Uterus (tissue), 4 donors: Measurements from ENCODE around the gene DPEP2NB. TPM values are rescaled to one million over a fixed set of nuclear protein-coding genes. Genes with fewer than 3 reads are reported as not detected.
A peak's percentile ranks its signal among the peaks of the same experiment; 100 is the strongest.
"Not testable (repeated sequence)": the region's sequence is repeated elsewhere in the genome, so short reads cannot be mapped to it uniquely, and the experiment has no call there.

Experiments used
- DNase-seq, 2 donors: peaks; one replicate each; pipeline ENCODE4 v3.0.0-alpha.2; 2019 to 2020
- H3K27ac ChIP-seq, 2 donors: fragments of 200-600 bp; sonication (generic); 1 replicate in 1 of 2; 2 replicates in 1 of 2; pipeline ENCODE4 v1.5.1; 2016 to 2018
- H3K27me3 ChIP-seq, 2 donors: fragments of 200-600 bp; sonication (generic); one replicate each; pipeline ENCODE4 v1.5.1; 2018 to 2019; ENCODE audit warnings: control low read depth in 1 of 2
- H3K36me3 ChIP-seq, 2 donors: fragments of 200-600 bp; sonication (generic); one replicate each; pipeline ENCODE4 v1.5.1; 2019; ENCODE audit warnings: control low read depth in 1 of 2
- H3K4me1 ChIP-seq, 2 donors: fragments of 200-600 bp; sonication (generic); one replicate each; pipeline ENCODE4 v1.5.1; 2018 to 2019; ENCODE audit warnings: control low read depth in 1 of 2
- H3K4me3 ChIP-seq, 2 donors: fragments of 200-600 bp; sonication (generic); 1 replicate in 1 of 2; 2 replicates in 1 of 2; pipeline ENCODE4 v1.5.1; 2018 to 2019; ENCODE audit warnings: mild to moderate bottlenecking in 1 of 2
- H3K9me3 ChIP-seq, 2 donors: fragments of 200-600 bp; sonication (generic); one replicate each; pipeline ENCODE4 v1.5.1; 2019; ENCODE audit warnings: control low read depth in 1 of 2
- CTCF ChIP-seq, 4 experiments: fragments of 200-600 bp in 2 of 4; fragments of 450-650 bp in 2 of 4; sonication (generic) in 2 of 4; IDR thresholded peaks; one replicate each; pipeline ENCODE4 v1.5.1; 2016 to 2019; ENCODE audit warnings: antibody characterized with exemption in 4 of 4, mild to moderate bottlenecking in 2 of 4, moderate library complexity in 1 of 4
- POLR2A ChIP-seq, 2 donors: fragments of 450-650 bp; IDR thresholded peaks; one replicate each; pipeline ENCODE4 v1.6.1; 2016; ENCODE audit warnings: antibody characterized with exemption in 2 of 2, mild to moderate bottlenecking in 1 of 2, moderate library complexity in 1 of 2
- intact Hi-C: fragments of 100-400 bp; cut with DNase I; formaldehyde crosslinking; loops from one replicate; pipeline ENCODE4 v1.15.1; 2023; ENCODE audit warnings: low total_unique reads
- total RNA-seq, 4 donors: library from RNA; depleted of rRNA in 3 of 4; stranded (reverse); fragments of >200 nt in 3 of 4; gene quantifications; one replicate each; pipeline versions ENCODE4 v1.1.0 to v1.2.4, GENCODE V29; 2014 to 2023
- donor health status: DM: yes; HTN: yes; CAD: no.

The DPEP2NB gene
- total RNA-seq, 4 donors from 2014 or later = not detected

GRCh38 chr16:67976205-67976604 is 39.5 kb downstream of the DPEP2NB start:
- DNase-seq = no peak

GRCh38 chr16:67975321-67976105 is 40.2 kb downstream of the DPEP2NB start:
- no peak for DNase-seq
- H3K27ac ChIP-seq = no peak overlapping the region
- H3K27me3 ChIP-seq = no peaks in the 10 kb centered on the region
- H3K4me3 ChIP-seq = no peak overlapping the region
- no peak for TF ChIP-seq POLR2A (IDR thresholded peaks at IDR 0.05)
- no peak for TF ChIP-seq CTCF (IDR thresholded peaks at IDR 0.05)
- intact Hi-C loops = no loop called here
- no peaks in the 10 kb centered on the region for H3K9me3 ChIP-seq
- H3K36me3 ChIP-seq = no peaks in the 10 kb centered on the region
- no peaks in the 10 kb centered on the region for H3K4me1 ChIP-seq

More at GRCh38 chr16:67976205-67976604, 39.5 kb downstream of the DPEP2NB start:
- TF ChIP-seq CTCF (IDR thresholded peaks at IDR 0.05) = no peak
- TF ChIP-seq POLR2A (IDR thresholded peaks at IDR 0.05) = no peak
- H3K36me3 ChIP-seq = no peaks in the 10 kb centered on the region
- H3K9me3 ChIP-seq = no peaks in the 10 kb centered on the region
- H3K4me1 ChIP-seq = no peaks in the 10 kb centered on the region
- no peaks in the 10 kb centered on the region for H3K27me3 ChIP-seq
- H3K4me3 ChIP-seq = no peak overlapping the region
- intact Hi-C loops = no loop called here
- no peak overlapping the region for H3K27ac ChIP-seq

GRCh38 chr16:67972285-67972684 is 43.4 kb downstream of the DPEP2NB start:
- H3K4me3 ChIP-seq, intact Hi-C loops: not testable (repeated sequence)

GRCh38 chr16:67971111-67971510 is 44.6 kb downstream of the DPEP2NB start:
- Histone ChIP-seq H3K27me3 (no peaks in the 10 kb centered on the region), H3K4me3 (no peak overlapping the region), H3K9me3 (no peaks in the 10 kb centered on the region), H3K27ac (no peak overlapping the region), H3K36me3 (no peaks in the 10 kb centered on the region), H3K4me1 (peaks cover 2 to 9% of the 10 kb centered on the region in 2 donors)
- intact Hi-C loops = no loop called here
- TF ChIP-seq POLR2A (IDR thresholded peaks at IDR 0.05) (no peak), CTCF (IDR thresholded peaks at IDR 0.05) (no peak)
- no peak for DNase-seq

More at GRCh38 chr16:67972285-67972684, 43.4 kb downstream of the DPEP2NB start:
- not testable (repeated sequence) for DNase-seq, H3K4me1 ChIP-seq, H3K27me3 ChIP-seq, H3K36me3 ChIP-seq, H3K27ac ChIP-seq, H3K9me3 ChIP-seq

GRCh38 chr16:67969254-67970039 is 46.3 kb downstream of the DPEP2NB start:
- no peak for TF ChIP-seq POLR2A (IDR thresholded peaks at IDR 0.05)
- TF ChIP-seq CTCF (IDR thresholded peaks at IDR 0.05) = peak in 1 of 4 experiments; percentile 15
- no peaks in the 10 kb centered on the region for H3K27me3 ChIP-seq
- DNase-seq = peak in 1 of 2 donors; percentile 45
- H3K4me1 ChIP-seq = peaks cover 3 to 11% of the 10 kb centered on the region in 2 donors
- H3K9me3 ChIP-seq = no peaks in the 10 kb centered on the region
- intact Hi-C loops = no loop called here
- H3K27ac ChIP-seq = peak overlapping the region; percentile 94 to 96
- H3K36me3 ChIP-seq = no peaks in the 10 kb centered on the region
- peak overlapping the region; percentile 73 to 92 for H3K4me3 ChIP-seq
